Tibial nerve (tissue), 3 donors: ENCODE results near the gene FAM180A.

Experiments
- CTCF ChIP-seq, 5 experiments: fragments of 200-600 bp in 3 of 5; fragments of 450-650 bp in 2 of 5; sonication (generic) in 3 of 5; IDR thresholded peaks; one replicate each; pipeline ENCODE4 v1.5.1; 2016 to 2019; ENCODE audit warnings: antibody characterized with exemption in 5 of 5, mild to moderate bottlenecking in 3 of 5, moderate library complexity in 2 of 5
- POLR2A ChIP-seq, 2 donors: fragments of 450-650 bp; IDR thresholded peaks; one replicate each; pipeline ENCODE4 v1.6.1; 2017; ENCODE audit warnings: antibody characterized with exemption in 2 of 2, mild to moderate bottlenecking in 2 of 2, moderate library complexity in 2 of 2

GRCh38 chr7:135763261-135763660 lies 14.6 kb upstream of the FAM180A start:
- TF ChIP-seq CTCF (IDR thresholded peaks at IDR 0.05) (no peak), POLR2A (IDR thresholded peaks at IDR 0.05) (no peak)
